Measurements from ENCODE around the gene DOK4. TPM values are rescaled to one million over a fixed set of nuclear protein-coding genes. Genes with fewer than 3 reads are reported as not detected.

DOK4 gene
- total and polyA plus RNA-seq, 2 of the 8 experiments (the other 6 are each of a cell fraction or from before 2014, with no cell fraction given) = 24.0 to 28.9 TPM

- DNase-seq (ENCODE audit: low read depth in 1 of 2, low spot score in 2 of 2) = no peak
- FAIRE-seq = no peak
- no peak overlapping the region for H3K23ac ChIP-seq (ENCODE audit: insufficient read length)
- H3K9ac ChIP-seq (replicated peaks in 1 of 4; ENCODE audit: extremely low read depth in 1 of 4, low read depth in 3 of 4, low read length in 3 of 4) = no peak overlapping the region
- no peak overlapping the region; the same call in 1 of the 2 replicates for H4K8ac ChIP-seq (ENCODE audit: extremely low read depth, insufficient read depth, low read length)
- no peaks in the 10 kb centered on the region; a peak in 1 of 8 replicates for H3K36me3 ChIP-seq (ENCODE audit: control insufficient read depth in 2 of 4, insufficient read depth in 4 of 4, low read length in 3 of 4)
- H2BK5ac ChIP-seq (ENCODE audit: low read depth, low read length) = no peak overlapping the region
- H4K91ac ChIP-seq (replicated peaks; ENCODE audit: insufficient read length, low read length) = no peak overlapping the region
- peaks cover 0 to 1% of the 10 kb centered on the region in 2 experiments for H4K20me1 ChIP-seq (replicated peaks in 1 of 2; ENCODE audit: control insufficient read depth in 1 of 2, insufficient read depth in 2 of 2, low read length in 2 of 2)
- H3K79me1 ChIP-seq (ENCODE audit: low read depth, low read length) = no peaks in the 10 kb centered on the region
- H3K56ac ChIP-seq (replicated peaks; ENCODE audit: insufficient read length, low read depth, low read length) = no peak overlapping the region
- TF ChIP-seq ATF3 (IDR thresholded peaks at IDR 0.05; ENCODE audit: insufficient read depth, low read depth, low read length) (no peak), POLR2AphosphoS5 (IDR thresholded peaks at IDR 0.05; ENCODE audit: low read depth, low read length) (no peak), RAD21 (IDR thresholded peaks at IDR 0.05 in 1 of 2, conservative IDR thresholded peaks at IDR 0.05 in 1 of 2; ENCODE audit: low read depth in 2 of 2, low read length in 2 of 2) (no peak), TEAD4 (IDR thresholded peaks at IDR 0.05; ENCODE audit: low read depth, low read length) (no peak), SIX5 (IDR thresholded peaks at IDR 0.05; ENCODE audit: low read depth, low read length) (no peak), CHD1 (IDR thresholded peaks at IDR 0.05; ENCODE audit: low read depth, low read length) (no peak), JUN (IDR thresholded peaks at IDR 0.05; ENCODE audit: low read depth, low read length) (no peak), KDM4A (IDR thresholded peaks at IDR 0.05; ENCODE audit: low read depth, low read length, severe bottlenecking) (no peak)
- H2BK20ac ChIP-seq (ENCODE audit: low read length) = no peak overlapping the region
- H4K5ac ChIP-seq (ENCODE audit: insufficient read length, low read depth, low read length) = no peak overlapping the region
- no peak overlapping the region for H2AFZ ChIP-seq (ENCODE audit: low read length)
- ChIA-PET POLR2A (ENCODE audit: partially characterized antibody) (interaction anchor here (1.0 to 5.1 kb wide), 9 partner anchors 8 to 54 kb away, joined by 3 to 28 read pairs (median 5); partner anchors contain the start of gene POLR2C), CTCF (ENCODE audit: partially characterized antibody) (interaction anchor here (0.7 to 13.9 kb wide), 13 partner anchors 8 to 216 kb away, joined by 3 to 210 read pairs (median 7); partner anchors contain the start of genes DOK4 and POLR2C)
- no peak overlapping the region for H3K18ac ChIP-seq (ENCODE audit: extremely low read depth, low read length)
- no peak overlapping the region for H3K4me2 ChIP-seq (ENCODE audit: insufficient read depth in 1 of 2, low read depth in 2 of 2, low read length in 2 of 2)
- no peak overlapping the region for H3K27ac ChIP-seq (ENCODE audit: low read depth, low read length)
- H3K4ac ChIP-seq (replicated peaks; ENCODE audit: insufficient read length, low read depth, low read length) = no peak overlapping the region
- no peak overlapping the region for H2BK12ac ChIP-seq (ENCODE audit: low read depth, low read length)
- no peaks in the 10 kb centered on the region for H3K23me2 ChIP-seq (ENCODE audit: low read depth, low read length)
- no peak overlapping the region for H3K14ac ChIP-seq (ENCODE audit: insufficient read length)
- WGBS, 2 experiments (ENCODE audit: extremely low coverage in 1 of 2, insufficient coverage in 1 of 2, insufficient read length in 1 of 2, insufficient replicate concordance in 2 of 2, low coverage in 1 of 2, low lambda C conversion rate in 2 of 2, missing lambda C conversion rate in 1 of 2) = 97% methylated on average over 2 of the region's 3 CpGs; no CpG with 5 or more reads in 1 of the 2 experiments
- H3K4me3 ChIP-seq (ENCODE audit: extremely low read depth in 1 of 4, insufficient read depth in 2 of 4, low read depth in 3 of 4, low read length in 4 of 4) = no peak overlapping the region
- no peak overlapping the region for H2BK120ac ChIP-seq (replicated peaks; ENCODE audit: low read depth, low read length)
- H3K4me1 ChIP-seq (replicated peaks in 1 of 4; ENCODE audit: control insufficient read depth in 3 of 4, insufficient read depth in 4 of 4, low read length in 3 of 4) = peaks cover 0 to 3% (median 0%) of the 10 kb centered on the region in 4 experiments; a peak in 1 of 7 replicates
- H3K79me2 ChIP-seq (ENCODE audit: control insufficient read depth in 1 of 2, insufficient read depth in 2 of 2, low read length in 2 of 2) = no peaks in the 10 kb centered on the region
- H2AK5ac ChIP-seq (ENCODE audit: low read depth, low read length) = no peak overlapping the region
- no peak overlapping the region for H2BK15ac ChIP-seq (ENCODE audit: low read length)
- no peaks in the 10 kb centered on the region; a peak in 1 of 7 replicates for H3K27me3 ChIP-seq (replicated peaks in 1 of 4; ENCODE audit: control insufficient read depth in 3 of 4, extremely low read depth in 1 of 4, insufficient read depth in 3 of 4, low read length in 3 of 4)
- H3K9me3 ChIP-seq (ENCODE audit: insufficient read depth in 2 of 2, low read depth in 1 of 2, low read length in 1 of 2) = no peaks in the 10 kb centered on the region
These were observed 30.5 kb upstream of the DOK4 start for GRCh38 chr16:57516773-57517172.

Measured in H1 (cell line).